Stimulated activated CD4-positive, alpha-beta T cell treated with anti-CD3 and anti-CD28 coated beads, Interleukin-15, amount 100 ng/mL, for 48 hours (primary cell): ENCODE data around the gene CARD8.
A peak's percentile ranks its signal among the peaks of the same experiment; 100 is the strongest.

Source experiments
- DNase-seq, 2 donors: peaks; one replicate each; pipeline ENCODE4 v3.0.0-alpha.2; 2020; ENCODE audit warnings: low read depth in 2 of 2

Gene CARD8

DNA sequence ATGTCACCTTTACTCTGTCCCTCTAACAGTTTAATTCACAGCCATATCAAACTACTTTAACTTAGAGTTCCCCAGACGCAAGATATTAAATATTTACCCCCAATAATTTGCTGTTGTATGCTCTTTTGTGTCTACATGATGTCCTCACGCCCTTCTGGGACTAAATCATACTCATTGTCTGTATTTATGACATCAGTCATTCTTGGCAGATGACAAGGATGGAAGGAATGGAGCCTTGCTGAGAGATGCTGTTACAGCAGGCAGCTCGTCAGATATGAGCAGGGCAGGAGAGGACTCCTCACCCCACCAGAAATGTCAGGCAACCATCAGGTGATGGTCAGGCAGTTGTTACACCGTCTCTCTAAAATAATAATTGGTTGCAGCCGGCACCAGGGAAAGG is 41.8 kb downstream of the CARD8 start:
- no peak for DNase-seq

GRCh38 chr19:48210005-48210404 is 45.7 kb downstream of the CARD8 start:
- DNase-seq: no peak

GRCh38 chr19:48206397-48207093 is 49.2 kb downstream of the CARD8 start:
- DNase-seq: no peak

GRCh38 chr19:48203794-48204628 is 51.7 kb downstream of the CARD8 start:
- peak; percentile 90 to 93 for DNase-seq

DNA sequence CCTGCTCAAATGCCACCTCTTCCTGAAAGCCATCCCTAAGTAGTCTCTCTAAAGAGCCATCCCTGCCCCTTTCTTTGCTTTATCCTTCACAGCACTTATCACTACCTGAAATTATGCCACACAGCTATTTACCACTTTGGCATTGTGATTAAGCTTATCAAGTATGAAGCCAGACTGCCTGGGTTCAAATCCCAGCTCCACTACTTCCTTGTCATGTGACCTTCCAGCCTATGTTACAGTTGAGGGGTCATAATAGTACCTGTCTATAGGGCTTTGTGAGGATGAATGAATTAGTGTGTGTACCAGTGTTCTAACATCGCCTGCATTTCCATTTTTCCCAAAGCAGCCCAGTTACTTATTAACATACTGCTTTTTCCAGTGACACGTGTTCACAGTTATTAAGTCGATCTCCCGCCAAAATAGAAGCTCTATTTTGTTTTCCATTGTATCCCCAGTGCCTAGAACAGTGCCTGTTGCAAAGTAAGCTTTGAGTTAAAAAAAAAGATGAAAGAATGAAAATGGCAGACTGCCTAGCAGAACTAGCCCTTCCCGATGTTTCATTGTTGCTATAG is 52.4 kb downstream of the CARD8 start:
- DNase-seq: no peak

GRCh38 chr19:48196933-48197665 is 58.6 kb downstream of the CARD8 start:
- no peak for DNase-seq

- DNase-seq: no peak
Measured at GRCh38 chr19:48196321-48196763, 59.4 kb downstream of the CARD8 start.

DNA sequence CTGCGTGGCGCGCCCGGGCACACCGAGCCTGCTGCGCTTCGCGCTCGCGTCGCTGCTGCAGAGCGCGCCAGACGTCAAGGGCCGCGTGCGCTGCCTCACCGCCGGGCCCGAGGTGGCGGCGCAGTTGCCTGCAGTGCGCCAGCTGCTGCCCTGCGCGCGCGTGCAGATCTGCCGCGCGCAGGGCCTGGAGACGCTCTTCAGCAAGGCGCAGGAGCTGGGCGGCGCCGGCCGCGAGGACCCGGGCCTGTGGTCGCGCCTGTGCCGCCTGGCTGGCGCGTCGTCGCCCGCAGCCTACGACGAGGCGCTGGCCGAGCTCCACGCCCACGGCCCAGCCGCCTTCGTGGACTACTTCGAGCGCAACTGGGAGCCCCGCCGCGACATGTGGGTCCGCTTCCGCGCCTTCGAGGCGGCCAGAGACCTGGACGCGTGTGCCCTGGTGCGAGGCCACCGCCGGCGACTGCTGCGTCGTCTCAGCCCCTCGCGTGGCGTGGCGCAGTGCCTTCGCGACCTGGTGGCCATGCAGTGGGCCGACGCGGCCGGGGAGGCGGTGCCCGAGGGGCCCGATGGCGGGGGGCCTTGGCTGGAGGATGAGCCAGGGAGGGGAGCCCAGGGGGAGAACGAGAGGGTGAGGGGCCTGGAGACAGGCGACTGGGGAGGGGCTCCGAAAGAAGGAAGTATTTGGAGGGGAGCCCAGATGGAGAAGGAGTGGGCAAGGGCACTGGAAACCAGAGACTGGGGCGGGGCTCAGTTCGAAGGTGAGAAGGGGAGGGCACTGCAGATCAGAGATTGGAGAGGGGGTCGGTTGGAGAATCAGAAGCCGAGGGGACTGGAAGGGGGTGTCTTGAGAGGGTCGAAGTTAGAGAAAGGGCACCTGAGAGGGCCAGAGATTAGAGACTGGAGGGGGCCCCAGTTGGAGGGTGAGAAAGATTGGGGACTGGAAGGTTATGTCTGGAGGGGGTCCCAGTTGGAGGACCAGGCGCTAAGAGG is 60.6 kb downstream of the CARD8 start:
- no peak for DNase-seq

- DNase-seq: no peak
Measured at GRCh38 chr19:48194041-48194843, 61.5 kb downstream of the CARD8 start.

GRCh38 chr19:48192750-48193149 is 63.0 kb downstream of the CARD8 start:
- no peak for DNase-seq

GRCh38 chr19:48190885-48191284 is 64.8 kb downstream of the CARD8 start:
- DNase-seq: no peak

GRCh38 chr19:48190288-48190884 is 65.3 kb downstream of the CARD8 start:
- peak in 1 of 2 donors; percentile 65 for DNase-seq

DNA sequence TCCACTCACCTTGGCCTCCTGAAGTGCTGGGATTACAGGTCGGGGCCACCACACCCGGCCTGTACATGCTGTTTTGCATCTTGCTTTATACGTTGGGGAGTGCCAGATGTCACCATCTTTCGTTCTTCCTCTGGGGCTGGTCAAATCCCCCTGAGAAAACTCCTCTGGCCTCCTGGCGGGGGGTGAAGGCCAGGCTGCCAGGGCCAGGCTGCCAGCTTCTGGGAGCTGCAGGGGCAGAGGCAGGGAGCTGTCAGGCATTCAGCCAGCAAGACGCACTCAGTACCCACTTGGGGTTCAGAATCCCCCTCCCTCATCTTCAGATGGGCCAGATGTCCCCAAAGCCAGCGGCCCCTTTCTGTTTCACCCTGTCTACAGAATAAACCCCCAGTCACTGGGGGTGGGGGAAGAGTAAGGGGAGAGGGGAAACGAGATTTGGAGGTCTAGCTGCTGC is 69.1 kb downstream of the CARD8 start:
- no peak for DNase-seq

DNA sequence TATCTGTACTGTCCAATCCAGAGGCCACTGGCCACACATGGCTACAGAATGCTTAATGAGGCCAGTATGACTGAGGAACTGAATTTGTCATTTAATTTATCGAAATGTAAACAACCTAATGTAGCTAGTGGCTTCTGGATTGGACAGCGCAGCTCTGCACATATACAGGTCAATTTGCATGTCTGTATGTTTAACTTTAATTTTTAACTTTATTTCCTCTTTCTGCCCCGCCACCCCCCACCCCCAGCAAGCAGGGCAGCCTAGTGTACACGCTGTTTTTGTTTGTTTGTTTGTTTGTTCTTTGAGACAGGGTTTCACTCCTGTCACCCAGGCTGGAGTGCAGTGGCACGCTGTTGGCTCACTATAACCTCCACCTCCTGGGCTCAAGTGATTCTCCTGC is 69.7 kb downstream of the CARD8 start:
- no peak for DNase-seq

- no peak for DNase-seq
Measured at GRCh38 chr19:48183356-48183755, 72.4 kb downstream of the CARD8 start.

DNA sequence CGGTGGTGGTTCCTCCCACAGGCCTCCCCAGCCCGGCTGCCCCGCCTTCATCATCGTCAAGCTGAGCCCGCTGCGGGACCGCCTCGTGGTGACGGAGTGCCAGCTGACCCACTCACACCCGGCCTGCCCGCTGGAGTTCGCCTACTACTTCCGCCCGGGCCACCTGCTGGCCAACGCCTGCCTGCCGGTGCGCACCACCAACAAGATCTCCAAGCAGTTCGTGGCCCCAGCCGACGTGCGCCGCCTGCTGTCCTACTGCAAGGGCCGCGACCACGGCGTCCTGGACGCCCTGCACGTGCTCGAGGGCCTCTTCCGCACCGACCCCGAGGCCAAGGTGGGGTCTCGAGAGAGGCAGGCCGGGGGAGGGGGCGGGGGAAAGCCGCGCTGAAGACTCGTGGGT is 73.3 kb downstream of the CARD8 start:
- DNase-seq: no peak

DNA sequence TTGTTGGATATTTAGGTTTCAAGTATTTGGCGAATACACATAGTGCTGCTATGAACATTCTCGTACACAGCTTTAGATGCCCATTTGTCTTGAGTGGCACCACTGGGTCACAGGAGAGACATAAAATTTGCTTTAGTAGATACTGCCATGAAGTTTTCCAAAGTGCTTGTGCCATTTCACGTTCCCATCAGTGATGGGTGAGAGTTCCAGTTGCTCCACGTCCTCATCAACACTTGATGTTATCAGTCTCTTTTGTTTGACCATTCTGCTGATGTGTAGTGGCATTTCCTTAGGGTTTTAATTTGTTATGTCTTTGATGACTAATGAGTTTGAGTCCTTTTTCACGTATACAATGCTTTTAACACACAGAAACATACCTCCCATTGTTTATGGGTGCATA is 74.2 kb downstream of the CARD8 start:
- DNase-seq: no peak

DNA sequence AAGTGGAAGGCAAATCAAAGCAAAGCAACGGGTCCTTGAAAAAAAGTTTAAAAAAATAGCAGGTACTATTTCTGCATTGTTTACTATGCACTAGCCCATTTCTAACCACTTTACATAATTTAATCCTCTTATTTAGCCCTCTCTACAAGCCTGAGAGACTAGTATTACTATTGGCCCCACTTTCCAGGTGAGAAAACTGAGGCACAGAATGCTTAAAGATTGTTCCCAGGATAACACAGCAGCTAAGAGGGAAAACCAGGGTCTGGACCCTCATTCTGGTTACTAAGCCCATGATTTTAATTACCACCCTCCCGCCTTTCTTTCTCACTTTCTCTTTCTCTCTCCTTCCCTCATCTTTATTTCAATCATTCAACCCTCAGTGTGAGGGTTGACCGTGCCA is 79.5 kb downstream of the CARD8 start:
- no peak for DNase-seq

DNA sequence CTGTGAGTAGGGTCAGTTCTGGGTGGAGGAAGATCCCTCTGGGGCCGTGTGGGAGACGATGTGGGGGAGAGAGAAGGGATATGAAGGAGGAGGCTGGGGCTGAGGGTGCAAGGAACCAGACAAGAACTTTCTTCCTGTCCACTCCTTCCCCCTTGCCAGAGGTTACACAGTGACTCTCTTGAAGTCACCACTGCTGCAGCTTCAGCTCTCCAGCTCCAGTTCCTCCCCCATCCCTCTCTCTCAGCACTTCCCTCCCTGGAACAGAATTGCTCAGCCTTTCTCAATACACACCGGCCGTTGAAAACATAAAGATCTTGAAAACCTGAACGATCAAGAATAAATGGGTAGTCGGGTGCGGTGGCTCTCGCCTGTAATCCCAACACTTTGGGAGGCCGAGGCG is 80.1 kb downstream of the CARD8 start:
- no peak for DNase-seq
